K562 (cell line): ENCODE results near the gene MIP. TPM values are rescaled to one million over a fixed set of nuclear protein-coding genes. Genes with fewer than 3 reads are reported as not detected.

ENCODE experiments used
- ATAC-seq: fragments of 200-7000 bp; cut with Tn5 transposase; 3 replicates; pipeline ENCODE4 v1.9.1; 2020; ENCODE audit warnings: moderate library complexity
- BruUV-seq: library from RNA; stranded (reverse); fragments of 400-500 nt; replicated peaks from 2 replicates; lab custom pipeline; 2021; lab: Mats Ljungman, UMichigan
- CTCF ChIA-PET: fragments of 300-600 bp; formaldehyde crosslinking; extraction: SDS; loops from one replicate; lab custom pipeline; 2021; ENCODE audit warnings: low intra/inter-chr PET ratio; lab: Yijun Ruan, JAX
- POLR2A ChIA-PET: fragments of 300-600, 350-650 bp; sonication (Branson Sonifier 250); formaldehyde crosslinking; extraction: SDS; loops from one replicate; lab custom pipeline; 2021; ENCODE audit warnings: antibody characterized with exemption, inconsistent platforms; lab: Yijun Ruan, JAX
- DNase-seq, 4 experiments: peaks; one replicate each; pipeline versions ENCODE4 v3.0.0 to v3.0.0-alpha.2; 2011 to 2018; ENCODE audit warnings: low spot score in 3 of 4, mixed read lengths in 3 of 4; ENCODE audit errors: extremely low read depth in 1 of 4
- FAIRE-seq: peaks from 2 replicates; lab custom pipeline; 2011; peaks lifted over from hg19 to GRCh38; lab: Jason Lieb, UNC
- H2AFZ ChIP-seq: 2 replicates; pipeline ENCODE4 v1.6.0; 2011; ENCODE audit warnings: low read depth, low read length, control low read depth, inconsistent platforms
- H3K27ac ChIP-seq: fragments of 200-600 bp; 3 replicates; pipeline ENCODE4 v1.8.0; 2011; ENCODE audit warnings: low read depth, mild to moderate bottlenecking, control low read depth, inconsistent platforms, low read length, moderate library complexity, mixed read lengths; ENCODE audit errors: extremely low read depth
- H3K27me3 ChIP-seq, 2 experiments: fragments of 300-600 bp in 1 of 2; 2 replicates in 1 of 2; 3 replicates in 1 of 2; pipeline versions ENCODE4 v1.6.0 to v1.8.0; 2011; ENCODE audit warnings: inconsistent platforms in 2 of 2, low read length in 2 of 2, mild to moderate bottlenecking in 1 of 2, mixed read lengths in 1 of 2, moderate library complexity in 1 of 2; ENCODE audit not compliant: control insufficient read depth in 2 of 2, insufficient read depth in 2 of 2
- H3K36me3 ChIP-seq: fragments of 300-600 bp; 3 replicates; pipeline ENCODE4 v1.8.0; 2011; ENCODE audit warnings: mild to moderate bottlenecking, low read length, inconsistent platforms; ENCODE audit not compliant: control insufficient read depth, insufficient read depth
- H3K4me1 ChIP-seq, 2 experiments: fragments of 200-600 bp in 1 of 2; replicated peaks in 1 of 2; 2 replicates in 1 of 2; 3 replicates in 1 of 2; pipeline versions ENCODE4 v1.5.1 to v1.8.0; 2011; ENCODE audit warnings: inconsistent platforms in 2 of 2, low read length in 2 of 2, mild to moderate bottlenecking in 1 of 2, mixed read lengths in 1 of 2, moderate library complexity in 1 of 2; ENCODE audit not compliant: control insufficient read depth in 2 of 2, insufficient read depth in 2 of 2
- H3K4me2 ChIP-seq: 2 replicates; pipeline ENCODE4 v1.6.1; 2011; ENCODE audit warnings: low read length, control low read depth, inconsistent platforms, mixed read lengths; ENCODE audit not compliant: insufficient read depth
- H3K4me3 ChIP-seq: fragments of 200-600 bp; sonication (generic), shearing (Covaris generic); 2 replicates; pipeline ENCODE4 v1.5.1; 2016; ENCODE audit warnings: control low read depth, inconsistent platforms
- H3K79me2 ChIP-seq: fragments of 200-600 bp; 3 replicates; pipeline ENCODE4 v1.8.0; 2011; ENCODE audit warnings: low read length, inconsistent platforms; ENCODE audit not compliant: control insufficient read depth, insufficient read depth
- H3K9ac ChIP-seq, 2 experiments: 2 replicates each; pipeline versions ENCODE4 v1.6.0 to v1.6.1; 2011; ENCODE audit warnings: low read depth in 2 of 2, low read length in 2 of 2, control low read depth in 1 of 2, inconsistent platforms in 1 of 2, mild to moderate bottlenecking in 1 of 2, mixed read lengths in 1 of 2; ENCODE audit not compliant: insufficient read depth in 1 of 2
- H3K9me1 ChIP-seq: one replicate; pipeline ENCODE4 v1.6.0; 2011; ENCODE audit warnings: inconsistent platforms, mild to moderate bottlenecking, low read length, moderate library complexity; ENCODE audit not compliant: control insufficient read depth, insufficient read depth
- H3K9me3 ChIP-seq: replicated peaks from 2 replicates; pipeline ENCODE4 v1.5.1; 2011; ENCODE audit warnings: low read depth, low read length, inconsistent platforms; ENCODE audit not compliant: control insufficient read depth, insufficient read depth
- H4K20me1 ChIP-seq: replicated peaks from 2 replicates; pipeline ENCODE4 v1.6.1; 2011; ENCODE audit warnings: low read length, inconsistent platforms, mixed read lengths; ENCODE audit not compliant: control insufficient read depth, insufficient read depth
- CBX5 ChIP-seq: IDR thresholded peaks from 2 replicates; pipeline ENCODE4 v1.6.1; 2014; ENCODE audit warnings: low read depth, borderline replicate concordance
- POLR2A ChIP-seq: fragments of 450-650 bp; conservative IDR thresholded peaks from 2 replicates; pipeline ENCODE4 v1.6.1; 2016
- RBFOX2 ChIP-seq: fragments of 200-400 bp; formaldehyde crosslinking; IDR thresholded peaks from 2 replicates; pipeline ENCODE4 v1.6.1; 2017; ENCODE audit warnings: low read depth, mild to moderate bottlenecking, low read length, moderate library complexity
- ZBTB1 ChIP-seq: sonication (generic); formaldehyde crosslinking; IDR thresholded peaks from 2 replicates; pipeline ENCODE4 v1.8.1; 2023; ENCODE audit warnings: missing genetic modification reagents, low read depth, mild to moderate bottlenecking, borderline replicate concordance
- ZNF175 ChIP-seq: fragments of 200-800 bp; sonication (Bioruptor generic); IDR thresholded peaks from 2 replicates; pipeline ENCODE4 v1.6.1; 2016; ENCODE audit warnings: low read depth, mild to moderate bottlenecking, missing genetic modification characterization, missing compliant biosample characterization
- WGBS: fragments of 100-300 bp; shearing (Covaris generic); methylation state at CpG from one replicate; pipeline ENCODE4 v1.1.6; 2016; ENCODE audit warnings: low coverage, mixed read lengths; ENCODE audit not compliant: insufficient coverage; ENCODE audit errors: missing lambda C conversion rate; 5-methylcytosine and 5-hydroxymethylcytosine counted together
- in situ Hi-C: fragments of 300-500 bp; cut with MboI; formaldehyde crosslinking; loops from 4 replicates; pipeline ENCODE4 v1.15.0; 2018; ENCODE audit warnings: inconsistent platforms, mixed read lengths
- intact Hi-C: fragments of 100-400 bp; cut with micrococcal nuclease; formaldehyde crosslinking; loops from 2 replicates; pipeline ENCODE4 v1.14.2; 2022
- polyA plus RNA-seq, 8 experiments: library from polyadenylated mRNA; depleted of rRNA in 4 of 8; stranded (reverse) in 5 of 8; unstranded in 3 of 8; fragments of >200 nt; fragmentation: Nextera tagmentation in 2 of 8; fragmentation: Illumina TruSeq in 1 of 8; extraction: Ambion mirVana in 2 of 8; extraction: Trizol in 1 of 8; gene quantifications; 2 replicates each; pipeline versions ENCODE4 v1.2.1 to v1.2.3, GENCODE V29; 2011 to 2014; ENCODE audit warnings: inconsistent platforms in 1 of 8, missing spikeins in 1 of 8
- total RNA-seq, 7 experiments: library from RNA; depleted of rRNA in 6 of 7; stranded (reverse); fragments of >200 nt in 6 of 7; fragmentation: Illumina TruSeq in 2 of 7; extraction: Trizol in 2 of 7; gene quantifications; 2 replicates each; pipeline versions ENCODE4 v1.2.1 to v1.2.3, GENCODE V29; 2011 to 2021; ENCODE audit warnings: low replicate concordance in 1 of 7

The MIP gene
- total and polyA plus RNA-seq, 9 of the 15 experiments (the other 6 are each of a cell fraction or from before 2014, with no cell fraction given), result 0.09 to 0.36 (median 0.19) TPM; not detected in 5

DNA sequence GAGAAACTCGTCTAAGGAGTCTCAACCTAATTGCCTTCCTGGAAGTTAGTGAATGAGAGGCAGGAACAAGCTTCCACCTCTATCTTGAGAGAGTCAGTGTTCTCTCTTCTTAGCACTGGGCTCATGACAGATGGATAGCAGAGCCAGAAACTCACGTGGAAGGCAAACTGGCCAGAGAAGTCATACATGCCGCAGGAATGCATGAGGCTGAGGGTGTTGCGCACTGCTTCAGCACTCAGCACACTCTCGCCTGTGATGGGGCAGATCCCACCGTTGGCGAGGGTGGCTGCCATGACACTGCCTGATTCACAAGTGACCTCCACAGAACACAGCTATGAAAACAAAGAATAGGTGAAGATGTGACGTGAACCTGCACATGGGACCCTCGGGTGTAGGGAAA lies 19.9 kb upstream of the MIP start:
- TF ChIP-seq POLR2A (peak; percentile 35; the same call in 1 of the 2 replicates), ZNF175 (CRISPR knock-in tag) (no peak), CBX5 (no peak), ZBTB1 (CRISPR knock-in tag) (no peak), RBFOX2 (0 out of 2 replicates have a peak, but pooled peaks have one; percentile 20)
- CTCF ChIA-PET, result no interaction called here
- Histone ChIP-seq H3K27me3 (no peaks in the 10 kb centered on the region), H4K20me1 (0 out of 2 replicates have a peak, but pooled peaks cover 5% of the 10 kb centered on the region), H3K9me3 (no peaks in the 10 kb centered on the region), H3K4me1 (peaks cover 6 to 7% of the 10 kb centered on the region in 2 experiments; a peak in 3 of 5 replicates), H3K4me3 (no peak overlapping the region), H3K9me1 (peaks cover 5% of the 10 kb centered on the region), H2AFZ (no peak overlapping the region), H3K36me3 (peaks cover 20% of the 10 kb centered on the region; the same call in 2 of the 3 replicates), H3K4me2 (no peak overlapping the region), H3K9ac (0 out of 4 replicates have a peak overlapping the region, but pooled peaks of 1 of the 2 experiments have one; percentile 6), H3K27ac (no peak overlapping the region), H3K79me2 (peaks cover 7% of the 10 kb centered on the region; the same call in 2 of the 3 replicates)
- ATAC-seq (peak; percentile 8; the same call in 1 of the 3 replicates), DNase-seq (no peak), FAIRE-seq (no peak)
- 70% methylated on average over 9 of the region's 9 CpGs for WGBS
- intact Hi-C loops, result no loop called here
- POLR2A ChIA-PET, result interaction anchor here (0.6 to 2.2 kb wide), 4 partner anchors 26 to 464 kb away, joined by 3 to 6 read pairs (median 3); partner anchors contain the start of gene TIMELESS
- in situ Hi-C loops, result no loop called here
- BruUV-seq, result no TSS peak
